ENCODE data around the gene DOCK7. TPM values are rescaled to one million over a fixed set of nuclear protein-coding genes. Genes with fewer than 3 reads are reported as not detected.

Gene DOCK7
- total and polyA plus RNA-seq, 7 donors, result 6.5 to 54.8 (median 32.4) TPM

DNA sequence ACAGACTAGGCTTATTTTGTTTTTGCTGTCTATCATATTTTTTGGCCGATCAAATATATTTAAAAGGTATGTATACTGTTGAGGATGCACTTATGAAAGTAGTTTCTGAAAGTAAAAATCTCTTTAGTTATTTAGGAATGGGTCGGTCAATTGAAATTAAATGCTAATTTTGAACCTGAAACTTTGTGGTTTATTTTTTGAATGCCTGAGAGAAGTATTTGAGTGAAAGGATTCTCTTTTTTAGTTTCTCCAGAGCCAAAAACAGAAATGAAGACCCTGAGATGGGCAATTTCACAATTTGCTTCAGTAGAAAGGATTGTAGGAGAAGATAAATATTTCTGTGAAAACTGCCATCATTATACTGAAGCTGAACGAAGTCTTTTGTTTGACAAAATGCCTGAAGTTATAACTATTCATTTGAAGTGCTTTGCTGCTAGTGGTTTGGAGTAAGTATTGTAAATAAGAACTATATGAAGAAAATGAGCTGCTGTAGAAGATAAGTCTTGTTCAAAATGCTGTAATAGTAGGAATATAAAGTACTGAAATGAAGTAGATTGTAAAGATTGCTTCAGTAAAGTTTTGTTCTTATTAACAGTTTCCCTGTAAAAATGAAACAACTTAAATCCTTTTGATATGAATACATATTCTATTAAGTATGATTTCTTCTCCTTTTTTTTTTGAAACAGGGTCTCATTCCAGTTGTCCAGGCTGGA is 239.8 kb downstream of the DOCK7 start:
- H3K27me3 ChIP-seq, result no peaks in the 10 kb centered on the region
- H3K9me3 ChIP-seq, result no peaks in the 10 kb centered on the region
- H3K27ac ChIP-seq, result no peak overlapping the region
- no peak for TF ChIP-seq EP300 (IDR thresholded peaks at IDR 0.05)
- TF ChIP-seq POLR2AphosphoS5 (IDR thresholded peaks at IDR 0.05), result no peak
- TF ChIP-seq, protein P1, sequence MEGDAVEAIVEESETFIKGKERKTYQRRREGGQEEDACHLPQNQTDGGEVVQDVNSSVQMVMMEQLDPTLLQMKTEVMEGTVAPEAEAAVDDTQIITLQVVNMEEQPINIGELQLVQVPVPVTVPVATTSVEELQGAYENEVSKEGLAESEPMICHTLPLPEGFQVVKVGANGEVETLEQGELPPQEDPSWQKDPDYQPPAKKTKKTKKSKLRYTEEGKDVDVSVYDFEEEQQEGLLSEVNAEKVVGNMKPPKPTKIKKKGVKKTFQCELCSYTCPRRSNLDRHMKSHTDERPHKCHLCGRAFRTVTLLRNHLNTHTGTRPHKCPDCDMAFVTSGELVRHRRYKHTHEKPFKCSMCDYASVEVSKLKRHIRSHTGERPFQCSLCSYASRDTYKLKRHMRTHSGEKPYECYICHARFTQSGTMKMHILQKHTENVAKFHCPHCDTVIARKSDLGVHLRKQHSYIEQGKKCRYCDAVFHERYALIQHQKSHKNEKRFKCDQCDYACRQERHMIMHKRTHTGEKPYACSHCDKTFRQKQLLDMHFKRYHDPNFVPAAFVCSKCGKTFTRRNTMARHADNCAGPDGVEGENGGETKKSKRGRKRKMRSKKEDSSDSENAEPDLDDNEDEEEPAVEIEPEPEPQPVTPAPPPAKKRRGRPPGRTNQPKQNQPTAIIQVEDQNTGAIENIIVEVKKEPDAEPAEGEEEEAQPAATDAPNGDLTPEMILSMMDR (IDR thresholded peaks at IDR 0.05), result no peak
- no peak for TF ChIP-seq POLR2A (IDR thresholded peaks at IDR 0.05)
- no peak for DNase-seq
- H3K4me3 ChIP-seq, result no peak overlapping the region
- no peaks in the 10 kb centered on the region for H3K4me1 ChIP-seq
- 86 to 87% methylated on average over 3 of the region's 3 CpGs for WGBS, 2 donors
- peaks cover 10 to 98% (median 33%) of the 10 kb centered on the region in 4 donors for H3K36me3 ChIP-seq
- intact Hi-C loops (cut with DNase I), result no loop called here

DNA sequence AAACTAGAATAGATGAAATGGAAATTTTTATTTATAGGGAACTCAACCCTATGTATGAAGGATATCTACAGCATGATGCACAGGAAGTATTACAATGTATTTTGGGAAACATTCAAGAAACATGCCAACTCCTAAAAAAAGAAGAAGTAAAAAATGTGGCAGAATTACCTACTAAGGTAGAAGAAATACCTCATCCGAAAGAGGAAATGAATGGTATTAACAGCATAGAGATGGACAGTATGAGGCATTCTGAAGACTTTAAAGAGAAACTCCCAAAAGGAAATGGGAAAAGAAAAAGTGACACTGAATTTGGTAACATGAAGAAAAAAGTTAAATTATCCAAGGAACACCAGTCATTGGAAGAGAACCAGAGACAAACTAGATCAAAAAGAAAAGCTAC is 243.5 kb downstream of the DOCK7 start:
- 87 to 93% methylated on average over 1 of the region's 1 CpG for WGBS, 2 donors
- H3K9me3 ChIP-seq, result no peaks in the 10 kb centered on the region

DNA sequence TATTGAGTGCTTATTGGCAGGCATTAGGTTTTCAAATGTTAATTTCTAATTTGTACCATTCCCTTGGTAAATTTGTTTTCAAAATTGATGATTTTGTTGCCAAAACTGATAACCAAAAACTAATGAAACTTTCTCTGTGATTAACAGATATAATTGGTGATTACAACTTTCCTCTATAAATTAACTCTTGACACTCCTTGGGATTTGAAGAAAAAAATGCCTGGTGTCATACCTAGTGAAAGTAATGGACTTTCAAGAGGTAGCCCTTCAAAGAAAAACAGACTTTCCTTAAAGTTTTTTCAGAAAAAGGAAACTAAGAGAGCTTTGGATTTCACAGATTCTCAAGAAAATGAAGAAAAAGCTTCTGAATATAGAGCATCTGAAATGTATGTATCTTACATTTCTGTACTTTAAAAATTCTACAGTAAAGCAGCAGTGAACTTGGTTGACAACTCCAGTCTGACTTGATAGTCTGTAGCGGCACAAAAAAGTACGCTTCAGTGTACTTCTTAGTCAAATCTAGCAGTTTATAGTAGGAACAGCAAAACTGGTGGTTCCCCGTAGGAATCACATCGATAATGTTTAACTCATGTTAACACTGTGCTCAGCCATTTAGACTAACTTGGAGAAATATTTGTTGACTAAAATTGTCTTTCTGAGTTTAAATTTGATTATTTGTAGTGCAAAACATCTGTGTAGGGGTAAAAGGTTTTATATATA is 248.4 kb downstream of the DOCK7 start:
- DNase-seq, result no peak
- Histone ChIP-seq H3K9me3 (no peaks in the 10 kb centered on the region), H3K27me3 (no peaks in the 10 kb centered on the region), H3K4me1 (peaks cover 0 to 40% (median 30%) of the 10 kb centered on the region in 4 donors), H3K36me3 (peaks cover 0 to 36% (median 6%) of the 10 kb centered on the region in 4 donors), H3K4me3 (no peak overlapping the region), H3K27ac (no peak overlapping the region)
- TF ChIP-seq POLR2AphosphoS5 (IDR thresholded peaks at IDR 0.05) (no peak), POLR2A (IDR thresholded peaks at IDR 0.05) (no peak), EP300 (IDR thresholded peaks at IDR 0.05) (no peak)
- TF ChIP-seq, protein P1 (IDR thresholded peaks at IDR 0.05), result no peak
- WGBS, 2 donors, result 11 to 43% methylated on average over 4 of the region's 4 CpGs
- intact Hi-C loops (cut with DNase I), result loop anchor here (5.0 to 10.0 kb wide), 2 partner anchors 342 to 925 kb away; partner anchors contain the start of genes ALG6 and ATG4C

More for the DNA sequence above, 243.5 kb downstream of the DOCK7 start:
- Histone ChIP-seq H3K27ac (no peak overlapping the region), H3K4me3 (no peak overlapping the region), H3K27me3 (no peaks in the 10 kb centered on the region), H3K4me1 (peaks cover 0 to 13% (median 5%) of the 10 kb centered on the region in 4 donors), H3K36me3 (peaks cover 10 to 85% (median 32%) of the 10 kb centered on the region in 4 donors)
- intact Hi-C loops (cut with DNase I), result no loop called here
- TF ChIP-seq, protein P1 (IDR thresholded peaks at IDR 0.05), result no peak
- TF ChIP-seq POLR2A (IDR thresholded peaks at IDR 0.05), result no peak
- no peak for DNase-seq

DNA sequence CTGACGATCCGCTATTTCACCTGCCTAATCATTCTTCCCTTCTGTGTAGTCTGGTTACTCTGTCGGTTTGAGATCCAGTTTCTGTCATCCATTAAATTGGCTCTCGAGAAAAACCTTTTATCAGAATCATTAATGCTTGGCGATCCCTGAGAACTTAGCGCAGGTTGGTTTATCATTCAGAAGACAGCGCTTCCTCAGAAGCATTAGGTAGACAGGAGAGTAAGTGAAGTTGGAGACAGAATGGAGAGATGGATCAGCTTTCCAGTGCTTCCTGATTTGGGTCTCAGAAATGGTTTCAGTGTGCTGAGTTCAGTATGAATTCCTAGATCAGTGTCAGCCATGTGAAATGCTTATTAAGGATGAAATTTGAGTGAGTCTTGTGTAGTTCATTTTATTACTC is 250.0 kb downstream of the DOCK7 start:
- no peak for TF ChIP-seq POLR2A (IDR thresholded peaks at IDR 0.05)
- TF ChIP-seq, protein P1 (IDR thresholded peaks at IDR 0.05), result no peak
- H3K4me3 ChIP-seq, result peak overlapping the region; percentile 83 to 96 (median 88)
- H3K27me3 ChIP-seq, result no peaks in the 10 kb centered on the region
- 1% methylated on average over 7 of the region's 7 CpGs for WGBS, 2 donors
- peaks cover 0 to 19% (median 5%) of the 10 kb centered on the region in 4 donors for H3K36me3 ChIP-seq
- H3K4me1 ChIP-seq, result peaks cover 0 to 40% (median 31%) of the 10 kb centered on the region in 4 donors
- peak overlapping the region; percentile 92 to 100 (median 98) for H3K27ac ChIP-seq
- H3K9me3 ChIP-seq, result no peaks in the 10 kb centered on the region
- intact Hi-C loops (cut with DNase I), result loop anchor here (5.0 to 10.0 kb wide), 2 partner anchors 344 to 927 kb away; partner anchors contain the start of genes ALG6 and ATG4C
- no peak for DNase-seq
